Prostate gland (tissue), 2 donors: ENCODE measurements around the gene ICAM4.

Experiments used
- POLR2A ChIP-seq: fragments of 450-650 bp; IDR thresholded peaks from one replicate; pipeline ENCODE4 v1.6.1; 2016; ENCODE audit warnings: antibody characterized with exemption, mild to moderate bottlenecking
- POLR2AphosphoS5 ChIP-seq: sonication (generic); formaldehyde crosslinking; IDR thresholded peaks from one replicate; pipeline ENCODE4 v1.6.1; 2017; ENCODE audit warnings: antibody characterized with exemption
- TF ChIP-seq, protein P1 (sequence below), 4 experiments: fragments of 200-600 bp in 2 of 4; fragments of 450-650 bp in 2 of 4; sonication (generic) in 2 of 4; IDR thresholded peaks; 1 replicate in 3 of 4; 2 replicates in 1 of 4; pipeline ENCODE4 v1.5.1; 2016 to 2019; ENCODE audit warnings: antibody characterized with exemption in 4 of 4, mild to moderate bottlenecking in 2 of 4, moderate library complexity in 2 of 4

DNA sequence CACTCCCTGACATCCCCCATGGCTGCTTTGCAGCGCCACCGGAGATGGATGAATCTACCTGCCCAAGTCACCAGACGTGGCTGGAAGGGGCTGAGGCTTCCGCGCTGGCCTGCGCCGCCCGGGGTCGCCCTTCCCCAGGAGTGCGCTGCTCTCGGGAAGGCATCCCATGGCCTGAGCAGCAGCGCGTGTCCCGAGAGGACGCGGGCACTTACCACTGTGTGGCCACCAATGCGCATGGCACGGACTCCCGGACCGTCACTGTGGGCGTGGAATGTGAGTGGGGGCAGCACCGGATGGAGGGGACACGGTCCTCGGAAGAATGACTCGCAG is 7.6 kb downstream of the ICAM4 start:
- TF ChIP-seq, protein P1, sequence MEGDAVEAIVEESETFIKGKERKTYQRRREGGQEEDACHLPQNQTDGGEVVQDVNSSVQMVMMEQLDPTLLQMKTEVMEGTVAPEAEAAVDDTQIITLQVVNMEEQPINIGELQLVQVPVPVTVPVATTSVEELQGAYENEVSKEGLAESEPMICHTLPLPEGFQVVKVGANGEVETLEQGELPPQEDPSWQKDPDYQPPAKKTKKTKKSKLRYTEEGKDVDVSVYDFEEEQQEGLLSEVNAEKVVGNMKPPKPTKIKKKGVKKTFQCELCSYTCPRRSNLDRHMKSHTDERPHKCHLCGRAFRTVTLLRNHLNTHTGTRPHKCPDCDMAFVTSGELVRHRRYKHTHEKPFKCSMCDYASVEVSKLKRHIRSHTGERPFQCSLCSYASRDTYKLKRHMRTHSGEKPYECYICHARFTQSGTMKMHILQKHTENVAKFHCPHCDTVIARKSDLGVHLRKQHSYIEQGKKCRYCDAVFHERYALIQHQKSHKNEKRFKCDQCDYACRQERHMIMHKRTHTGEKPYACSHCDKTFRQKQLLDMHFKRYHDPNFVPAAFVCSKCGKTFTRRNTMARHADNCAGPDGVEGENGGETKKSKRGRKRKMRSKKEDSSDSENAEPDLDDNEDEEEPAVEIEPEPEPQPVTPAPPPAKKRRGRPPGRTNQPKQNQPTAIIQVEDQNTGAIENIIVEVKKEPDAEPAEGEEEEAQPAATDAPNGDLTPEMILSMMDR (IDR thresholded peaks at IDR 0.05): no peak
- no peak for TF ChIP-seq POLR2A
- no peak for TF ChIP-seq POLR2AphosphoS5
